Measurements from ENCODE around the gene RBBP6.

RBBP6 gene

DNA sequence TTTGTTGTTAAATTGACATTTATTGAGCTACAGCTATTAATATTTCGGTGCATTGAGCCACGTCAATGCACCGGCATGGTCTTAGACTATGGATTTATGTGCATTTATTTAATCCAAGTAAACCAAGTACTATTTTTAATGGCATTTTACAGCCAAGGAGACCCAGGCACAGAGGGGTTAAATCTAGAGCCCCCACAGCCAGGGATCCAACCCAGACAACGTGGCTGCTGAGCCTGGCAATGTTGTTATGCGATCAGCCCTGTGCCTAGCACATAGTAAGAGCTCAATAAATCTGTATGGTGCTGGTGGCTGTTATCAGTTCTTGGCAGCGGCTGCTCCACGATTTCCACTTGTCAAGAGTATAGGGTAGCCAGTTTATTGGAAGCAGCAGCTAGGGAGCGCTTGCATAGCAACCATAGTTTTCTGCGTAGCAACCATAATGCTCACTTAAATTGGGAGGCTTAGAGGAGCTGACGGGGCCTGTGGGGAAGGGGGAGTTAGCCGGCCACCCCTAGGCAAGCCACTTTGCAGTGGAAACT, 541 bp upstream of the RBBP6 start:
- H3K9me3 ChIP-seq (ENCODE audit: insufficient read depth, low read length): no peaks in the 10 kb centered on the region
- H3K4me3 ChIP-seq (ENCODE audit: insufficient read depth, low read length, poor library complexity, severe bottlenecking): peak overlapping the region; percentile 57
- 0 out of 2 replicates have a peak, but pooled peaks cover 6% of the 10 kb centered on the region for H3K36me3 ChIP-seq (ENCODE audit: low read length)
- H3K9ac ChIP-seq (ENCODE audit: low read length): peak overlapping the region; percentile 97
- H3K27ac ChIP-seq (ENCODE audit: low read depth, low read length): no peak overlapping the region; the same call in 1 of the 2 replicates
- peak overlapping the region; percentile 77 for H3K4me2 ChIP-seq (ENCODE audit: low read depth, low read length, poor library complexity, severe bottlenecking)
- no peaks in the 10 kb centered on the region for H3K9me2 ChIP-seq (replicated peaks; ENCODE audit: insufficient read depth, low read length)
- peaks cover 44% of the 10 kb centered on the region for H3K79me2 ChIP-seq (ENCODE audit: insufficient read depth, low read length)
- H2AFZ ChIP-seq (ENCODE audit: low read depth, low read length, severe bottlenecking): peak overlapping the region; percentile 95
- no peaks in the 10 kb centered on the region; the same call in 1 of the 2 replicates for H3F3A ChIP-seq (ENCODE audit: insufficient read depth)
- H4K20me1 ChIP-seq (ENCODE audit: low read depth, low read length): peaks cover 15% of the 10 kb centered on the region; the same call in 1 of the 2 replicates
- H3K27me3 ChIP-seq (ENCODE audit: low read length): no peaks in the 10 kb centered on the region
- TF ChIP-seq, protein P1, sequence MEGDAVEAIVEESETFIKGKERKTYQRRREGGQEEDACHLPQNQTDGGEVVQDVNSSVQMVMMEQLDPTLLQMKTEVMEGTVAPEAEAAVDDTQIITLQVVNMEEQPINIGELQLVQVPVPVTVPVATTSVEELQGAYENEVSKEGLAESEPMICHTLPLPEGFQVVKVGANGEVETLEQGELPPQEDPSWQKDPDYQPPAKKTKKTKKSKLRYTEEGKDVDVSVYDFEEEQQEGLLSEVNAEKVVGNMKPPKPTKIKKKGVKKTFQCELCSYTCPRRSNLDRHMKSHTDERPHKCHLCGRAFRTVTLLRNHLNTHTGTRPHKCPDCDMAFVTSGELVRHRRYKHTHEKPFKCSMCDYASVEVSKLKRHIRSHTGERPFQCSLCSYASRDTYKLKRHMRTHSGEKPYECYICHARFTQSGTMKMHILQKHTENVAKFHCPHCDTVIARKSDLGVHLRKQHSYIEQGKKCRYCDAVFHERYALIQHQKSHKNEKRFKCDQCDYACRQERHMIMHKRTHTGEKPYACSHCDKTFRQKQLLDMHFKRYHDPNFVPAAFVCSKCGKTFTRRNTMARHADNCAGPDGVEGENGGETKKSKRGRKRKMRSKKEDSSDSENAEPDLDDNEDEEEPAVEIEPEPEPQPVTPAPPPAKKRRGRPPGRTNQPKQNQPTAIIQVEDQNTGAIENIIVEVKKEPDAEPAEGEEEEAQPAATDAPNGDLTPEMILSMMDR (IDR thresholded peaks at IDR 0.05; ENCODE audit: insufficient read depth, low read length, poor library complexity, severe bottlenecking): no peak
- no peak for TF ChIP-seq EZH2phosphoT487 (conservative IDR thresholded peaks at IDR 0.05; ENCODE audit: low read length)

DNA sequence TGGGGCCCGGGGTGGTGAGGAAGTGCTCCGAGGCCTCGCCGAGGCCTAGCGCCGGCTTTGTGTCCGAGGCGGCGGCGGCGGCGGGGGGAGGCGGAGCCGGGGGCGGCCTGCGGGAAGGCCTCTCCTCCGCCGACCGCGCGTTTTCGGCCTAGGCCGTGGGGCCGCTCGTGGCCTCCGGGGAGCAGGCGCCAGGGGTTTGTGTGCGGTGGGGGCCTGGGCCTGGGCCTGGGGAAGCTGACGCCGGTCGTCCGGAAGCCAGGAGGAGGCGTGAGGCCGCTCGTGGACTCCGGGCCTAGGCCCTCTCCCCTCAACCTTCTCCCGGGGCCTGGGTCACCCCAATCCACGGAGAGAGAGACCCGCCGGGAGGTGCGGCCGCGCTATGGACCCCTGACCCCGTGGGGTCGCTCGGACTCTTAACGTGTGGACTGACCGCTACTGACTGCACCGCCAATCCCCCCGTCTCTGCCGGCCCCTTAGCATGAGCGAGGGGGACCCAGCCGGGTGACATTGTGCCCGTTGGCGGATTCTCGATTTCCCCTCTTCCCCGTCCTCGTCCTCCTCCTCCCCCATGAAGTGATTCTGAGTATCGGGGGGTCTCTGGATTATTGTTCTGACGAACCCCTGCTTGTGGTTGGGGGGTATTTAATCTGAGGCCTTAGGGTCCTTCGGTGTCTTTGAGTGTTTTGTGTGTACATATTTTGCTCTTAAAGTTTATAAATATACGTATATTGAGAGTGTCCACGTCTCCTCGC, 660 bp downstream of the RBBP6 start:
- Histone ChIP-seq H3K27ac (ENCODE audit: low read depth, low read length) (peak overlapping the region; percentile 86), H3K79me2 (ENCODE audit: insufficient read depth, low read length) (peaks cover 56% of the 10 kb centered on the region), H3K4me3 (ENCODE audit: insufficient read depth, low read length, poor library complexity, severe bottlenecking) (peak overlapping the region; percentile 95), H3K36me3 (ENCODE audit: low read length) (0 out of 2 replicates have a peak, but pooled peaks cover 6% of the 10 kb centered on the region), H3K27me3 (ENCODE audit: low read length) (no peaks in the 10 kb centered on the region), H3K4me2 (ENCODE audit: low read depth, low read length, poor library complexity, severe bottlenecking) (peak overlapping the region; percentile 97), H3K9me2 (replicated peaks; ENCODE audit: insufficient read depth, low read length) (no peaks in the 10 kb centered on the region), H3K9ac (ENCODE audit: low read length) (peak overlapping the region; percentile 97), H3F3A (ENCODE audit: insufficient read depth) (no peaks in the 10 kb centered on the region; the same call in 1 of the 2 replicates), H4K20me1 (ENCODE audit: low read depth, low read length) (peaks cover 15% of the 10 kb centered on the region; the same call in 1 of the 2 replicates), H3K9me3 (ENCODE audit: insufficient read depth, low read length) (no peaks in the 10 kb centered on the region), H2AFZ (ENCODE audit: low read depth, low read length, severe bottlenecking) (peak overlapping the region; percentile 32)
- TF ChIP-seq EZH2phosphoT487 (conservative IDR thresholded peaks at IDR 0.05; ENCODE audit: low read length): no peak
- TF ChIP-seq, protein P1 (IDR thresholded peaks at IDR 0.05; ENCODE audit: insufficient read depth, low read length, poor library complexity, severe bottlenecking): peak; percentile 2

DNA sequence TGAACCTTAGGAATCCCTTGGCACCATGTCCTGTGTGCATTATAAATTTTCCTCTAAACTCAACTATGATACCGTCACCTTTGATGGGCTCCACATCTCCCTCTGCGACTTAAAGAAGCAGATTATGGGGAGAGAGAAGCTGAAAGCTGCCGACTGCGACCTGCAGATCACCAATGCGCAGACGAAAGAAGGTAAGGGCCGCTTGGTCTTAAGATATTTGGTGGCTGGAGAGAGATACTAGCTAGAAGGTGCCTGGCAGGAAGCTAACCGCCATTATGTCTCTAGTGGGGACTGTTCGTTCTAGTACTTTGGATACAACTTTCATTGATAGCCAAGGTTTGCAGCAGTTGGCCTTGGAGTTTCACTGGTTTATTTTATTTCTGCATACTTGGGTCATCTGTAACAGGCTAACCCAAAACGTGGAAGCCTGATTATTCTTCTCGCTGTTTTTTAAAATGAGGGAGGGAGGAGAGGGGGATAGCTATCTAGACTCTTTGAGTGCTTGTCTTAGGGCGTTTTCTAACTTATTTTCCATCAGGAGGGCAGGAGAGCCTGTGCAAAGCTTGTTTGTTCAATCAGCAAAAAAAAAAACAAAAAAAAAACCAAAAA, 1.3 kb downstream of the RBBP6 start:
- Histone ChIP-seq H3K9me3 (ENCODE audit: insufficient read depth, low read length) (no peaks in the 10 kb centered on the region), H3K27me3 (ENCODE audit: low read length) (no peaks in the 10 kb centered on the region), H2AFZ (ENCODE audit: low read depth, low read length, severe bottlenecking) (no peak overlapping the region), H3K9ac (ENCODE audit: low read length) (peak overlapping the region; percentile 97), H3K36me3 (ENCODE audit: low read length) (peaks cover 11% of the 10 kb centered on the region; the same call in 1 of the 2 replicates), H3K27ac (ENCODE audit: low read depth, low read length) (peak overlapping the region; percentile 86), H3F3A (ENCODE audit: insufficient read depth) (no peaks in the 10 kb centered on the region; the same call in 1 of the 2 replicates), H3K79me2 (ENCODE audit: insufficient read depth, low read length) (peaks cover 62% of the 10 kb centered on the region), H3K4me3 (ENCODE audit: insufficient read depth, low read length, poor library complexity, severe bottlenecking) (peak overlapping the region; percentile 95), H3K4me2 (ENCODE audit: low read depth, low read length, poor library complexity, severe bottlenecking) (peak overlapping the region; percentile 97), H3K9me2 (replicated peaks; ENCODE audit: insufficient read depth, low read length) (no peaks in the 10 kb centered on the region), H4K20me1 (ENCODE audit: low read depth, low read length) (peaks cover 19% of the 10 kb centered on the region; the same call in 1 of the 2 replicates)
- TF ChIP-seq, protein P1 (IDR thresholded peaks at IDR 0.05; ENCODE audit: insufficient read depth, low read length, poor library complexity, severe bottlenecking): no peak
- TF ChIP-seq EZH2phosphoT487 (conservative IDR thresholded peaks at IDR 0.05; ENCODE audit: low read length): no peak
